HG03103 (cell line): ENCODE data around the gene NRXN3.

Experiments
- ATAC-seq: cut with Tn5 transposase; IDR thresholded peaks from one replicate; pipeline ENCODE4 v1.9.1; 2021; ENCODE audit warnings: low read depth; ENCODE audit not compliant: unreplicated experiment

Gene NRXN3

GRCh38 chr14:78316052-78316451, 145.9 kb downstream of the NRXN3 start:
- ATAC-seq = no peak

- no peak for ATAC-seq
Measured at GRCh38 chr14:78316786-78317185, 146.6 kb downstream of the NRXN3 start.

DNA sequence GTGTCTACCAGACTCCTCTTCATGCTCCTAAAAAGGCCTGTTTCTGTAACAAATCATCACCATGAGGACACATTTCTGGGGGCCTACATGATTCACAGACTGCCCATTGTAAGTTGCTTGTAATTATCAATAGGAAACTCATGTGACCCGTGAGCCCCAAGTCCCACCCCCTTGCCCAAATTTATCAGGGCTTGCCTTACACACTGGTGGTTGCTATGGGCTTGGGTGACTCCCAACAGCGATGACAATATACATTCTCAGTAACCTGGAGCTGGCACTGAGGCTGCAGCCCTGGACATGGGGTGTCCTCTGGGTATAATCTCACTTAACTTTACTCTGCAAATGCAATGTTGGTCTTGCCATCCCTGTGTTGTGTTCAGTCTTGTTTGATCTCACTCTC, 149.2 kb downstream of the NRXN3 start:
- ATAC-seq = no peak

DNA sequence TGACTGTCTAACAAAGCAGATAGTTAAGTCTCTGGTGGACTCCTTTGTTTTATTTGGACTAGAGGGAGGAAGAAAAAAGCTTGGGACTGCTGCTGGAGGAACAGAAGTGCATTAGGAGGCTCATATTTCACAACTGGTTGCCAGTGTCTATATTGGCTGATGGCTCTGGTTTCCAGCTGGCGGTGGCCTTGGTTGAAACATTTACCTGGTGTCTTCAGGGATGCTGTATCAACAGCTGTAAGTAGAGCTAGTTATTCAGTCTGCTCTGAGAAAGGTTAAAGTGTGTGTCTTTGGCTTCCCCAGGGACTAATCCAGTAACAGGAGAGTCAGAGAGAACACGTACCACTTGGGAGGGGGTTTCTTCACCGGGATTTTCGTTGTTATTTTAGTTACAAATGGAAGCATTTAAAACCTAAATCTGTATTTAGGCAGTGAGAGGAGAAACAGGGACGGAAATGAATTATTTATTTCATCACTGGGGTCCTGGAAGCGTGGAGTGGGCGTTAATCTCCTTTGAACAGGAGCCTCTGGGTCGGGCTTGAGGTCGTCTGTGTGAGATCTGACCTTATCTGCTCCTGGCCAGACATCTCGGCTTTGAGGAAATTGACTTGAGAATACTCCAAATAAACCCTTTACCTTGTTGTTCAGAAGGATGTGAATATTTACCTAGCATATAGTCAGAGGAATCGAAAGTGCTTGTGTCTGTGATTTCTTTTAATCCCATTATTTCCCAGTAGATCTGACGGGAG, 149.9 kb downstream of the NRXN3 start:
- ATAC-seq = no peak

DNA sequence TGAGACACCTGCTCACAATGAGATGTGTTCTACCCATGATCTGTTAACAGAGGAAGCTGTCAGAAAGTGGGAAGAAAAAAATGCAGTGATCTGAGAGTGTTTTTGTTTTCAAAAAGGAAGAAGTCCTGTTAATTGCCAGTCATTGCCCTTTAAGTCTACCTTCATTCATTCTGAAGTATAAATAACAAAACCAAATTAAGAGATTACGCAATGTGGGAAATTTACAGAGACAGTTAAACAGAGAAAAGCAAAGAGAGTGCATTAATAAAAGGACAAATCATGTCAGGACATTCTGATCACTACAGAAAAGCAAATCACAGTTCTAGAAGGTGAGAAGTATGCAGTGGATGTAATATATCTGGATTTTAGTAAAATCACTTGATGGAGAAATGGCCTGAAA, 154.2 kb downstream of the NRXN3 start:
- no peak for ATAC-seq

- ATAC-seq = no peak
Measured at GRCh38 chr14:78325911-78326310, 155.7 kb downstream of the NRXN3 start.

GRCh38 chr14:78327426-78328221, 157.5 kb downstream of the NRXN3 start:
- ATAC-seq = no peak

DNA sequence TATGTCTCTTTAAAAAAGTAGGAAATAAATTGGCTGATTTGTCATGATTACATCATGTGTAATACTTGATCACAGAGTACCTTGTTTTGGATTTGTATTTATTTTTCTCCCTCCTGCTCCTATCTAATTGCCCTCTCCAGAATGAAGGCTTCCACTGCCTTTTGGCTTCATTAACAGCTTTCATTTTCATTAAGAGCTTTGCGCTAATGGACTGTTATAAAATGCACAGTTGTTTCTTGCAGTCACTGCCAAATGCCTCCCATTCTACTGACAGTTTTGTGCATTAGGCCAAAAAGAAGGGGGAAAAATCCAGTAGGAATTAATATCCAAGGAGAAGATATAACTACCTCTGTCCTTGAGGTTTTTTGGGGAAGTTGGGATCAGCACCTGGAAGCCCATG, 159.2 kb downstream of the NRXN3 start:
- ATAC-seq = no peak

DNA sequence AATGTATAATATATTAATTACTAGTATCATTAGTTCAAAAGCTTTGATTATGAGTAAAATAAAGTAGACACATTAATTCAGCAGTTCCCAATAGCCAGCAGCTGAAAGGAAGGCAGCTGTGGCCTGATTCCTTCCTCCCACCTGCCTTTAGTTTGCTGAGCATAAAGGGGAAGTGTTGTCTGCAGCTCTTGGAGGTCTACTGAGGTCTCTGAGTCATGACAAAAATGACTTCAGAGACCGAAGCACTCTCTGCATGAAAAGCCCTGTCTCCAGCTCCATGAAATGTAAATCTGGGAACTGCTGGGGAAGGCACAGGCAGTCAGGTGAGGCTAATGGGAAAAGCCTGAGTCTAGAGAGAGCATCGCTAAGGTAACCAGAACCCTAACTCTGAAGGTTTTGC, 165.4 kb downstream of the NRXN3 start:
- ATAC-seq = no peak

GRCh38 chr14:78340250-78340649, 170.1 kb downstream of the NRXN3 start:
- no peak for ATAC-seq

DNA sequence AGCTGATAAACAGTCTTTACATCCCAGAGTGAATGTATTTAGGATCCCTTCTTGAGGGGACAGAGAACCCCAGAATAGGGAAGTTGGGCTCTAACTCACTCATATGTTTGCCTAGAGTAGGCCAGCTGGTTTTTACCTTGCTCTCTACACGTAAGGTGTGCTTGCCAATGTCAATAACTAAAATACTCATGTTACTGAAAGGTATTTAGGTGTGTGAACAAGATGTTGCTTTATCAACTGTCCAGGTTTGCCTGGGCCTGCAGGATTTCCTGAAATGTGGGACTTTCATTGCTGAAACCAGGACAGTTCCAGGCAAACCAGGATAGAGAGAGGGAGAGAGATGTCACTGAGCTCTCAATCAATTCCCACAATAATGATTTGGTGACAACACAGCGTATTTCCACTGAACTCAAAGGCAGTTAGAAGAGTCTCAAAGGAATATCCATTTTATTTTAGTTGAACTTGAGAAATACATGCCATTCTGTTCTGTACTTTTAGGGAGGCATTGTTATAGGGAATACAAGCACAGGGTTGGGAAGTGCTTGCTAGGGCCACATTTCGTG, 171.7 kb downstream of the NRXN3 start:
- no peak for ATAC-seq

- ATAC-seq = no peak
Measured at GRCh38 chr14:78342879-78343278, 172.7 kb downstream of the NRXN3 start.

GRCh38 chr14:78344290-78344689, 174.1 kb downstream of the NRXN3 start:
- ATAC-seq = no peak

GRCh38 chr14:78345131-78345744, 175.1 kb downstream of the NRXN3 start:
- no peak for ATAC-seq

DNA sequence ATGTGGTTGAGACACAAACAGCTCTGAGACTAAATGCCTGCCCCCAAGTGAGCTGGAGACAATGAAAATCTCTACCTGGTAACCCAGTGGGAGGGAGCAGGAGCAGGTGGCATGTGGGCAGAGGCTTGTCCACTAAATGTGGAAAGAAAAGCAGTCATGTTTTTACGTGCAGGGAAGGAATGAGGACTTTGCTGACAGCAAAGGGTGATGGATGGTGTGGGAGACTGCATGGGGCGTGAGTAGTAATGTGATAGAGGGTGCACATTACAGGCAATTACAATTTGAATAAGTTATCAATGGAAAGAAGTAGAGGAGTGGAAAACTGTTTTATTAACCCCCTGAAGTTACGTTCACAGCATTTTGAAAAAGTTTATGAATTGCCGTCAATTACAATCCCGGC, 176.6 kb downstream of the NRXN3 start:
- ATAC-seq = no peak

DNA sequence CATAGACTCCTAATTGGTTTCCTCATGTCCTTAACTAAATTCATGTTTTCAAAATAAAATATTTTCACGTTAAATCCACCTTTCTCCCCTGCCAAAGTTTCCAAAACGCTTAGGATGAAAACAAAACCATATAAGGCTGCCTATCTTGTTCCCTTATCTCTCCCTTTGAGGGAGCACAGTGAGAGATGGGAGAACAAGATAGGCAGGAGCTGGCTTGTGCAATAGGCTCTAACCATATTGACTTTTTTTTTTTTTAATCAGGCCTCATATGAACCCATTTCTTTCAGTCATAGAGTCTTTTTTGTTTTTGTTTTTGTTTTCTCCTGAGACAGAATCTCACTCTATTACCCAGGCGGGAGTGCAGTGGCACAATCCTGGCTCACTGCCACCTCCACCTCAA, 184.9 kb downstream of the NRXN3 start:
- no peak for ATAC-seq

DNA sequence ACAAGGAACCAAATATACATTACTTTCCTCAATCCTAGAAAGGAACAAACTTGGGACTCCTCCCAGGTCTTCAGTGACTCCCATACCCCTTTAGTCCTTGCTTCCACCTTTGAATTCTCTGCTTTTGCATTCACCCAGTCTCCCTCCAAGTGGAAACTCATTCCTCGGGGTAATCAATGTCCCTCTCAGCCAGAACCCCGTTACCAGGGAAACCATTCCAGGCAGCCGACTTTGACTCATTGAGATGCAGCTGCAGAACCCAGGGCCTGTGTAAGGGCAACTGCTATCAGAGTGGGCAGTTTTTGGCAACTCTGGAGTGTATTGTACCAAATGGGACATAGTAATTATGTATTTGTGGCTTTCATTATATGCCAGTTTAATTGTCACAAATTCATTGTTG, 186.2 kb downstream of the NRXN3 start:
- ATAC-seq = no peak

DNA sequence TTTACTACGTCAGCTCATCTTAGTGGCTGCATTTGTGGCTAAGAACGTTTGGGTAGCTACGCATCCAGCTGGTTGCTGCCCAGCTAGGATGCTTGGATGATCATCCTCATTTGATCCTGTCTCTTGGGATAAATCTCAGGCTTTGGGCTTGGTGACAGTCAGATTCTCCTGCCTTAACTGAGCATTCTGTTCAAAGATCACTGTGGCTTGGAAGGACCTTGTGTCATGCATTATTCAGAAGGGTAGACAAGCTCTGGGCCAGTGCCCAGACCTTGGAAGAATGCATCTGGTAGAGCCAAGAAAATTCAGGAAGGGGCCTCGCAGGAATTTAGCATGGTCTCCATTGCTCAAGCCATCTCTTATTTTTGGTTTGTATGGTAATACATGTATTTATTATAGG, 188.4 kb downstream of the NRXN3 start:
- no peak for ATAC-seq

GRCh38 chr14:78359581-78359980, 189.4 kb downstream of the NRXN3 start:
- no peak for ATAC-seq

- ATAC-seq = no peak
Measured at GRCh38 chr14:78363008-78363407, 192.8 kb downstream of the NRXN3 start.

- no peak for ATAC-seq
Measured at GRCh38 chr14:78367355-78367754, 197.2 kb downstream of the NRXN3 start.
